ENCODE data around the gene NEURL1B.
A peak's percentile ranks its signal among the peaks of the same experiment; 100 is the strongest.
"Not testable (repeated sequence)": the region's sequence is repeated elsewhere in the genome, so short reads cannot be mapped to it uniquely, and the experiment has no call there.

Gene NEURL1B

GRCh38 chr5:172640822-172641358 is at the start of gene NEURL1B:
NEURL1B (plus strand) TSS chr5:172641263; CDS start chr5:172641407, 144 bp downstream.
- peak; percentile 59 to 88 for DNase-seq

- peak in 1 of 2 experiments; percentile 9 for DNase-seq
Observed at GRCh38 chr5:172591636-172592035, 49.4 kb upstream of the NEURL1B start.

DNA sequence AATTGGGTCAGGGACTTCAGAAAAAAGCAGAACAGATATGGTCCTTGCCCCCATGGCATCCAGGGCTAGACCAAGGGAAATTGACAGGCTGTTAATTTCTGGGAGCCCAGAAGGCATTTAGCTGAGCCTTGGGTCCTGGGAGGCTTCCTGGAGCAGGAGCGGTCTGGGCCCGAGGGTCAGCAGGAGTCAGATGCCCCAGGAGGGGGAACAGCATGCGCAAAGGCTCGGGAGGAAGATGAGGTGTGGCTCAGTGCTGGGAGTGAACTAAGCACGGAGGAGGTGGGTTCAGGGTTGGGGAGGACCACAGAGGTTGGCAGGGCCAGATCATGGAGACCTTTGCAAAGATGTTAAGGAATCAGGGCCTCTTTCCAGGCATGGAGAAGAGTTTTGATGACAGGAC is 48.2 kb upstream of the NEURL1B start:
- no peak for DNase-seq

- DNase-seq, result no peak
Observed at GRCh38 chr5:172593306-172593705, 47.8 kb upstream of the NEURL1B start.

GRCh38 chr5:172593721-172594235 is 47.3 kb upstream of the NEURL1B start:
- DNase-seq, result no peak

DNA sequence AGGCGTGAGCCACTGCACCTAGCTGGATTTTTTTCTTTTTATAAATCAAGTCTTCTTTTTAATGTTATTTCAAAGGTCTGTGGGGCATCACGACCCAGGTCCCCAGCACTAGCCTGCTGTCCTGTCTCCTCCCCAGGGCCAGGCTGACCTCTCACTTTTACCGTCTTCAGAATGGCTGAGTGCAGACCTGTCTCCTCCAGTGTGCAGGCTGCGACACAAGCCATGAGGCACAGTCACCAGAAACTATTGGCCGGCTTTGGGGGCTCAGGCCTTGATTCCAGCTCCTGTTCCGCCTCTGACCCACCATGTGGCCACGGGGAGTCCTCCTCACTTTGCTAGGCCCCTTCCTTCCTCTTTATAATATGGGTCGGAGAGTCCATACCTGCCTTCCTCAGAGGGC is 46.6 kb upstream of the NEURL1B start:
- no peak for DNase-seq

DNA sequence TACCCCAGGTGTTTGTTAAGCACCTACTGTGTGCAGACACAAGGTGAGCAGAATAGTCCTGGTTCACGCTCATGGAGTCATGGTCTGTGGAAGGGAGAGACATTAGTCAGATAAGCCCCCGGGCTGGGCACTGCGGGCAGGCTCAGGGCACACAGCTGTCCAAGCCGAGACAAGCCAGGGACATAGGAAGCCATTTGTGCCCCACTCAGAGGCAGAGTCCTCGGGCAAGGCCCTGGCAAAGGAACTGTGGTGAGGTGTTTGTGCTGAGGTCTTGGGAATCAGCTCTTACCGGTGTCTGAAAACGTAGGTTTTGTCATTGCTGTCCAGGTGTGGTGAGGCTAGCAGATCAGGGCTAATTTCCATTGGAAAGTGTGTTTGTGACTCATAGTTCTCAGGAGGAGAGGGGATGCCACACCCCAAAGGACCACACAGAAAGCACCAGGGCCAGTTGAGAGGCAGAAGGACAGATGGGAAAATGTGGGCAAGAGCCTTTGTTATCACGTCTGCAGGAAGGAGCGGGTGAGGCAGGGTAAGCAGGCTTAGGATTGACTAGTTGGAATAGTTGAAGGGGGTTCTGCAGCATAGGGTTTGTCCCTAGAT is 46.1 kb upstream of the NEURL1B start:
- no peak for DNase-seq

DNA sequence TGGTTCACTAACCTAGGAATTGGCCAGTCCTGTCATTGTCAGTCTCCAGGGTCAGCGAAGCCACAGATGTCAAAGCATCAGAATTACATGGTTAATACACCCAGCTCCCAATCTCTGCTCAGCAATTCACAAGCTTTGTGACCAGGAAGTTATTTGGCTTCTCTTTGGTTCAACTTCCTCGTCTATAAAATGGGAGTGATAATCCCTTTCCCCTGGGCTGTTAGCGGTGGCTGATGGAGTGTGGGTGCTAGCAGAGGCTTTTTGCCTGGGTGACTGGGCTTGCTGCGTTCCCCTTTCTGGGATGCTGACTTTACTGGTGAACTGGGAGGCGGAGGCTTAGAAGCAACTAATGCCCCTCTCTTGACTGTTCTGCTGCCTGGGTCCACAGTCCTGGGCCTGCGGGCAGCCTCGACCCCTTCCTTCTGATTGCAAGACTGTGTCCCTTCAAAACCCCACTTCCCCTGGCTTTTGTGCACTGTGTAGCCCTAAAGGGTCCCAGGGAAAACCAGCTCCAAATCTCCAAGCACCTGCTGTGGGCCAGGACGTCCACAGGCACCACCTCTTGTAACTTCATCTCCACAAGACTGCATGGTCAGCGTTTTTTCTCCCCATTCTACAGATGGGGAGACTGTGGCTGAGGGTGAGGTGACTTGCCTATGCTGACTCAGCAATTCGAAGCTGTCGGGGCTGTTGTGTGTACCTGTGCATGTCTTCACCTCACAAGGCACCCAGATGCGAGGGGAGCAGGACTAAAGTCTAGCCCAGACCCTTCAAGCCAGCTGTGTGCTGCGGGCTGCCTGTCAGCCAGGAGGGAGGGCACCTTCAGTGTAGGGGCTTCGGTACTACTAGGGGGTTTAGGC is 45.2 kb upstream of the NEURL1B start:
- no peak for DNase-seq

GRCh38 chr5:172596638-172597231 is 44.3 kb upstream of the NEURL1B start:
- no peak for DNase-seq

- DNase-seq, result no peak
Observed at GRCh38 chr5:172597755-172598155, 43.3 kb upstream of the NEURL1B start.

- DNase-seq, result no peak
Observed at GRCh38 chr5:172598251-172599203, 42.5 kb upstream of the NEURL1B start.

GRCh38 chr5:172599204-172599567 is 41.9 kb upstream of the NEURL1B start:
- DNase-seq, result no peak

DNA sequence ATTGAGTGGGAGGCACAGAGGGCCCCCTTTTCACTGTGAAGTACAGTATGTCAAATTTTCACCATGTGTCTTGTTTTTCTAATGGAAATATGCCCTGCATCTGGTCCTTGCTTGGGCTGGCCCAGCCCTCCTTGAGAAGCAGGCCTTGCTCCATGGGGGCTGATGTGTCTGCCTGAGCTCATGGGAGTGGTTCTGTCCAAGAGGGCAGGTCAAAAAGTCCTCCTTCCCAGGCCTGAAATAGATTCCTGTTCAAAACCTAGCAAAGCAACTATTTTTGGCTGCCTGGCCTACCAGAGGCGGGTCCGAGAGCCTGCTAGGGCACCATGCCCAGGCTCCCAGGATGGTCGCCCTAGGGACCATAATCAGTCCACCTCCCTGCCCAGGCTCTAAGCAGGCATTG is 40.5 kb upstream of the NEURL1B start:
- DNase-seq, result no peak

GRCh38 chr5:172601576-172601975 is 39.5 kb upstream of the NEURL1B start:
- not testable (repeated sequence) for DNase-seq

DNA sequence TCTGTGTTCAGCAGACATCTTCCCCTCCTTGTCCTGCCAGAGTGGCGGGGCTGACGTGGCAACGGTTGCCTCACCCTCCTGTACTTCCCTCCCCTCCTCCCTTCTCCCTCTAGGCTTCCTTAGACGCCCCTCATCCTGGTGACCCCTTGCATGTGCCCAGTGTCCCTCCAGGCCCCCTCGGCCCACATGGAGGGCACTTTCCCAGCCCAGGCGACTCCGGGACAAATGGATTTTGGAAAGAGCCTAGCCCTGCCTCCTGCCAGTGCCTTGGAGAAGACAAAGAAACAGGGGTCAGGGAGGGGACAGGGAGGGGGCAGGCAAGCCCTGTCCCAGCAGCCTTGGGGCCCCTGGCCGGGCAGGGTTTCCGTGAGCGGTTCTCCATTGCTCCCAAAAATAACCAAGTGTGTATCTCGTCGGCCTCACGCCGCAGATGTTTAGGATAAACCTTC is 38.3 kb upstream of the NEURL1B start:
- DNase-seq, result no peak

GRCh38 chr5:172603251-172603806 is 37.7 kb upstream of the NEURL1B start:
- DNase-seq, result no peak

- no peak for DNase-seq
Observed at GRCh38 chr5:172605466-172605865, 35.6 kb upstream of the NEURL1B start.

DNA sequence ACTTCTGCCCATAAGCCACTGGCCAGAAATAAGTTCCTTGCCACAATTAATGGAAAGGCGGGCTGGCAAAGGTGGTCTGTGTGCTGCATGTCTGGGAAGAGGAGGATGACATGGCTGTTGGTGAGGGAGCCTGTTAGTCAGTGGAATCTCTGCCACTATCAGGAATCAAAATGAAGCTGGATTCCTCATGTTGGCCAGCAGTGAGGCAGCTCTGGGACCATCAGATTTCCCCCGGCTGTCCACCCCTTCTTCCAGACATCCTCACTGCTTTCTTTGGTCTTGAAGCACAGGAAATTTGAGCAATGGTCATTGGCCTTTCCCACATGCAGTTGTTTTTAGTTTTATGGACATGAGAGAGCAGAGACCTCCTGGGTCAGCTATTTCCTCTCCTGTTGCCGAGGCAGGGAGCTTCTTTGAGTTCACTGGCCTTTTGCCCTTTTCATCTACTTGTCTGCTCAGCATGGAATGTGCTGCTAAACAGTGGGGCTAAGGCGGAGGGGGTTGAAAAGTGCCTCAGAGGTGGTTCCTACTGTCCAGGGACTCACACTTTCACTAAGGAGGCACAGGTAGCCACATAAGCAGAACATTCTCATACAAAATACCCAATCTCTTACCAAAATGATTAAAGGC is 34.8 kb upstream of the NEURL1B start:
- DNase-seq, result no peak

GRCh38 chr5:172607213-172607793 is 33.8 kb upstream of the NEURL1B start:
- no peak for DNase-seq

- no peak for DNase-seq
Observed at GRCh38 chr5:172608773-172609172, 32.3 kb upstream of the NEURL1B start.

GRCh38 chr5:172610643-172611042 is 30.4 kb upstream of the NEURL1B start:
- DNase-seq, result no peak

All from NCI-H446 (cell line).